Neural crest cell (in vitro differentiated cells): ENCODE results near the gene SUPT7L. TPM values are rescaled to one million over a fixed set of nuclear protein-coding genes. Genes with fewer than 3 reads are reported as not detected.

ENCODE experiments used
- DNase-seq: peaks from one replicate; pipeline ENCODE4 v3.0.0; 2021; ENCODE audit warnings: low read depth, mixed read lengths, low spot score
- H3K27ac Mint-ChIP-seq: one replicate; pipeline ENCODE4 v1.8.0; 2021; ENCODE audit warnings: mild to moderate bottlenecking, mixed read lengths; ENCODE audit not compliant: unreplicated experiment
- H3K27me3 Mint-ChIP-seq: 2 replicates; pipeline ENCODE4 v1.8.0; 2021; ENCODE audit warnings: low read depth, mild to moderate bottlenecking, mixed read lengths
- H3K36me3 Mint-ChIP-seq: 2 replicates; pipeline ENCODE4 v1.8.0; 2021; ENCODE audit warnings: low read depth, mild to moderate bottlenecking, mixed read lengths
- H3K4me1 Mint-ChIP-seq: 2 replicates; pipeline ENCODE4 v1.8.0; 2021; ENCODE audit warnings: mixed read lengths
- H3K4me3 Mint-ChIP-seq: one replicate; pipeline ENCODE4 v1.8.0; 2021; ENCODE audit warnings: mild to moderate bottlenecking, mixed read lengths
- H3K9me3 Mint-ChIP-seq: 2 replicates; pipeline ENCODE4 v1.8.0; 2021; ENCODE audit warnings: mixed read lengths
- CTCF ChIP-seq: fragments of 200-600 bp; sonication (generic); conservative IDR thresholded peaks from 2 replicates; pipeline ENCODE4 v1.5.0; 2021; ENCODE audit warnings: antibody characterized with exemption, mild to moderate bottlenecking
- total RNA-seq: library from RNA; stranded (reverse); gene quantifications from 2 replicates; pipeline ENCODE4 v1.2.1, GENCODE V29; 2021

The SUPT7L gene
- total RNA-seq, 1 donor from 2014 or later: 32.4 TPM

- Mint-ChIP-seq H3K27ac (no peak overlapping the region), H3K4me3 (no peak overlapping the region), H3K9me3 (no peaks in the 10 kb centered on the region), H3K27me3 (no peaks in the 10 kb centered on the region), H3K36me3 (peaks cover 5% of the 10 kb centered on the region), H3K4me1 (no peaks in the 10 kb centered on the region)
- no peak for DNase-seq
- no peak for TF ChIP-seq CTCF
Observed at GRCh38 chr2:27671235-27671634, 7.8 kb upstream of the SUPT7L start.

- no peaks in the 10 kb centered on the region for H3K27me3 Mint-ChIP-seq
- H3K27ac Mint-ChIP-seq: no peak overlapping the region
- no peak for TF ChIP-seq CTCF
- H3K4me1 Mint-ChIP-seq: peaks cover 28% of the 10 kb centered on the region
- peak overlapping the region; percentile 67 for H3K4me3 Mint-ChIP-seq
- no peak for DNase-seq
- H3K36me3 Mint-ChIP-seq: peaks cover under 1% of the 10 kb centered on the region
- no peaks in the 10 kb centered on the region for H3K9me3 Mint-ChIP-seq
Observed at GRCh38 chr2:27667446-27667845, 4.0 kb upstream of the SUPT7L start.

DNA sequence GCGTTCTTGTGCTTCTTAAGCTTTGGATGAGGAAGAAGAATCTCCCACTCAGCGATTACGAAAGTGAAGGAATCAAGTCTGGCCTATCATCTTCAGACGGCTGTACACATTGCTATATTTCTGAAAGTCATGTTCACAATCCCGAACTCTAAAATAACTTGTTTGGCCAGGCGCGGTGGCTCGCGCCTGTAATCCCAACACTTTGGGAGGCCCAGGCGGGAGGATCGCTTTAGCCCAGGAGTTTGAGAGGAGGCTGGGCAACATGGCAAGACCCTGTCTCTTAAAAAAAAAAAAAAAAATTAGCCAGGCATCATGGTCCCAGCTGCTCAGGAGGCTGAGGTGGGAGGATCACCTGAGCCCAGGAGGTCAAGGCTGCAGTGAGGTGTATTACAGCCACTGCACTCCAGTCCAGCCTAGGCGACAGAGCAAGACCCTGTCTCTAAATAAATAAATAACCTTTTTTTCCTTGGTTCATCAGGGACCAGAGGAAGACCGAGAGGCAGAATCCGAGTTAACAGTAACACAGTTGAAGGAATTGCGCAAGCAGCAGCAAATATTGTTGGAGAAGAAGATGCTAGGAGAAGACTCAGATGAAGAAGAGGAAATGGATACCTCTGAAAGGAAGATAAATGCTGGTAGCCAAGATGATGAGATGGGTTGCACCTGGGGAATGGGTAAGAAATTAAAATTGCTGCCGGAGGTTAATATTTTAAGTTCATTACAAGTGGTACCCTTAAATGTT is 1.4 kb upstream of the SUPT7L start:
- no peak for DNase-seq
- TF ChIP-seq CTCF: no peak
- H3K27ac Mint-ChIP-seq: no peak overlapping the region
- peak overlapping the region; percentile 100 for H3K4me3 Mint-ChIP-seq
- no peaks in the 10 kb centered on the region for H3K9me3 Mint-ChIP-seq
- no peaks in the 10 kb centered on the region for H3K27me3 Mint-ChIP-seq
- H3K4me1 Mint-ChIP-seq: peaks cover 30% of the 10 kb centered on the region
- peaks cover 7% of the 10 kb centered on the region for H3K36me3 Mint-ChIP-seq

GRCh38 chr2:27664154-27664574 is 750 bp upstream of the SUPT7L start:
- Mint-ChIP-seq H3K27ac (no peak overlapping the region), H3K4me1 (peaks cover 30% of the 10 kb centered on the region), H3K36me3 (peaks cover 7% of the 10 kb centered on the region), H3K27me3 (no peaks in the 10 kb centered on the region), H3K9me3 (no peaks in the 10 kb centered on the region), H3K4me3 (peak overlapping the region; percentile 100)
- no peak for TF ChIP-seq CTCF
- DNase-seq: no peak

DNA sequence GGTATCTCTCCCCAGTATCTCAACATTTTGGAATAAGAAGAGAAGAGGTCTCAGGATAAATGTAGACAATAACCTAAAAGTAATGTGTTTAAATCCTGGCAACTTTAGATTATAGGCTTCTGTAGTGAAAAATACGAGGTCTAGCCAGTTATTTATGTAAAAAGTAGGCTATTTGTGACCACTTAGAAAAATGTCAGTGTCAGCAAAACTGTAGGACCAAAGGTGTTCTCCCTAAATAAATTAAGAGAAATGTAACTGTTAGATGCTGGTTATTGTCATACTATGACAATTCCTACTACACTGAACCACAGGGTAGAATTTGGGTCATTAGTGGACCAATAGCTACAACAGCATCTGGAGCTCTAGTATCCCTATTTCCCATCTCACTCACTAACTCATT is 2.0 kb downstream of the SUPT7L start:
- peaks cover 10% of the 10 kb centered on the region for H3K36me3 Mint-ChIP-seq
- H3K4me1 Mint-ChIP-seq: peaks cover 30% of the 10 kb centered on the region
- TF ChIP-seq CTCF: no peak
- no peaks in the 10 kb centered on the region for H3K9me3 Mint-ChIP-seq
- no peak overlapping the region for H3K27ac Mint-ChIP-seq
- DNase-seq: no peak
- no peaks in the 10 kb centered on the region for H3K27me3 Mint-ChIP-seq
- peak overlapping the region; percentile 100 for H3K4me3 Mint-ChIP-seq
